HepG2 (cell line): Measurements from ENCODE around the gene BIN1. TPM values are rescaled to one million over a fixed set of nuclear protein-coding genes. Genes with fewer than 3 reads are reported as not detected.

ENCODE experiments used
- ATAC-seq: fragments of 200-7000 bp; cut with Tn5 transposase; 3 replicates; pipeline ENCODE4 v1.9.1; 2020; ENCODE audit warnings: mild to moderate bottlenecking, moderate library complexity
- BruUV-seq: library from RNA; stranded (reverse); fragments of 400-500 nt; replicated peaks from 2 replicates; lab custom pipeline; 2021; lab: Mats Ljungman, UMichigan
- CTCF ChIA-PET: fragments of 300-600 bp; formaldehyde crosslinking; extraction: SDS; loops from one replicate; lab custom pipeline; 2021; ENCODE audit warnings: low total read pairs, inconsistent platforms, low intra/inter-chr PET ratio; lab: Yijun Ruan, JAX
- POLR2A ChIA-PET: fragments of 350-600 bp; sonication (Branson Sonifier 250); formaldehyde crosslinking; loops from one replicate; lab custom pipeline; 2020; ENCODE audit warnings: antibody characterized with exemption, inconsistent platforms; lab: Yijun Ruan, JAX
- DNase-seq: peaks from one replicate; pipeline ENCODE4 v3.0.0-alpha.2; 2015; ENCODE audit warnings: low spot score
- FAIRE-seq: peaks from 3 replicates; lab custom pipeline; 2011; peaks lifted over from hg19 to GRCh38; lab: Jason Lieb, UNC
- H2AFZ ChIP-seq: one replicate; pipeline ENCODE4 v1.6.1; 2011; ENCODE audit warnings: low read length, inconsistent platforms
- H3K27ac ChIP-seq: fragments of 300-600 bp; 3 replicates; pipeline ENCODE4 v1.8.0; 2011; ENCODE audit warnings: mixed run types, mild to moderate bottlenecking, mixed read lengths, low read length, inconsistent platforms; ENCODE audit not compliant: insufficient read depth; ENCODE audit errors: extremely low read length
- H3K27me3 ChIP-seq, 2 experiments: fragments of 200-600 bp in 1 of 2; 2 replicates in 1 of 2; 3 replicates in 1 of 2; pipeline versions ENCODE4 v1.6.0 to v1.8.0; 2011; ENCODE audit warnings: low read length in 2 of 2, mild to moderate bottlenecking in 2 of 2, moderate library complexity in 2 of 2, inconsistent platforms in 1 of 2; ENCODE audit not compliant: insufficient read depth in 2 of 2, control insufficient read depth in 1 of 2
- H3K36me3 ChIP-seq, 2 experiments: fragments of 200-600 bp in 1 of 2; replicated peaks in 1 of 2; 2 replicates in 1 of 2; 3 replicates in 1 of 2; pipeline versions ENCODE4 v1.5.1 to v1.8.0; 2011; ENCODE audit warnings: low read length in 2 of 2, inconsistent platforms in 1 of 2; ENCODE audit not compliant: insufficient read depth in 2 of 2, control insufficient read depth in 1 of 2
- H3K4me1 ChIP-seq: 2 replicates; pipeline ENCODE4 v1.5.1; 2012; ENCODE audit warnings: low read length, inconsistent platforms; ENCODE audit not compliant: insufficient read depth
- H3K4me2 ChIP-seq: 2 replicates; pipeline ENCODE4 v1.6.0; 2011; ENCODE audit warnings: low read depth, low read length, inconsistent platforms
- H3K4me3 ChIP-seq, 3 experiments: fragments of 200-600 bp in 1 of 3; sonication (generic), shearing (Covaris generic) in 1 of 3; replicated peaks in 1 of 3; 2 replicates each; pipeline ENCODE4 v1.5.1; 2011 to 2016; ENCODE audit warnings: low read length in 3 of 3, inconsistent platforms in 2 of 3, low read depth in 2 of 3, mild to moderate bottlenecking in 2 of 3, control low read depth in 1 of 3, mixed read lengths in 1 of 3; ENCODE audit not compliant: insufficient read depth in 1 of 3
- H3K79me2 ChIP-seq: one replicate; pipeline ENCODE4 v1.6.1; 2011; ENCODE audit warnings: low read length, inconsistent platforms; ENCODE audit not compliant: insufficient read depth
- H3K9ac ChIP-seq: 2 replicates; pipeline ENCODE4 v1.6.0; 2011; ENCODE audit warnings: mild to moderate bottlenecking, low read depth, low read length, inconsistent platforms; ENCODE audit not compliant: insufficient read depth
- H3K9me3 ChIP-seq: 2 replicates; pipeline ENCODE4 v1.5.1; 2012; ENCODE audit warnings: mild to moderate bottlenecking, low read length
- H4K20me1 ChIP-seq: 2 replicates; pipeline ENCODE4 v1.6.0; 2011; ENCODE audit warnings: inconsistent platforms, mild to moderate bottlenecking, low read length, moderate library complexity; ENCODE audit not compliant: insufficient read depth
- EP300 ChIP-seq, 3 experiments: sonication (generic) in 1 of 3; formaldehyde crosslinking in 1 of 3; IDR thresholded peaks; 2 replicates each; pipeline versions ENCODE4 v1.5.1 to v1.6.1; 2011 to 2020; ENCODE audit warnings: low read depth in 2 of 3, low read length in 2 of 3, borderline replicate concordance in 1 of 3, improper control_type of control experiment in 1 of 3, mild to moderate bottlenecking in 1 of 3, missing genetic modification reagents in 1 of 3, moderate library complexity in 1 of 3
- MAFG ChIP-seq: sonication (generic); formaldehyde crosslinking; IDR thresholded peaks from 2 replicates; pipeline ENCODE4 v1.5.1; 2020; ENCODE audit warnings: mild to moderate bottlenecking, missing genetic modification reagents
- MBD4 ChIP-seq: IDR thresholded peaks from 2 replicates; pipeline ENCODE4 v1.6.1; 2012; ENCODE audit warnings: low read length, inconsistent platforms, borderline replicate concordance
- POLR2A ChIP-seq, 2 experiments: IDR thresholded peaks; 2 replicates each; pipeline ENCODE4 v1.6.1; 2011; ENCODE audit warnings: low read depth in 2 of 2, low read length in 2 of 2, mild to moderate bottlenecking in 1 of 2, moderate library complexity in 1 of 2; ENCODE audit not compliant: insufficient read depth in 1 of 2
- REL ChIP-seq: sonication (generic); formaldehyde crosslinking; conservative IDR thresholded peaks from 2 replicates; pipeline ENCODE4 v1.8.0; 2022; ENCODE audit warnings: mild to moderate bottlenecking, missing genetic modification reagents, moderate library complexity
- REXO4 ChIP-seq: sonication (generic); formaldehyde crosslinking; IDR thresholded peaks from 2 replicates; pipeline ENCODE4 v1.8.0; 2022; ENCODE audit warnings: missing genetic modification reagents, mild to moderate bottlenecking, borderline replicate concordance
- TGIF2 ChIP-seq: IDR thresholded peaks from 2 replicates; pipeline ENCODE4 v1.6.1; 2016; ENCODE audit warnings: control low read depth, missing compliant biosample characterization
- TSC22D2 ChIP-seq: sonication (generic); formaldehyde crosslinking; IDR thresholded peaks from 2 replicates; pipeline ENCODE4 v1.5.1; 2020; ENCODE audit warnings: missing genetic modification reagents, mild to moderate bottlenecking, borderline replicate concordance
- ZNF101 ChIP-seq: sonication (generic); formaldehyde crosslinking; IDR thresholded peaks from 2 replicates; pipeline ENCODE4 v1.4.0; 2020; ENCODE audit warnings: mild to moderate bottlenecking, low read depth, missing genetic modification reagents, borderline replicate concordance
- ZNF432 ChIP-seq: sonication (generic); formaldehyde crosslinking; IDR thresholded peaks from 2 replicates; pipeline ENCODE4 v1.5.0; 2020; ENCODE audit warnings: missing genetic modification reagents, mild to moderate bottlenecking, borderline replicate concordance
- ZNF451 ChIP-seq: sonication (generic); formaldehyde crosslinking; IDR thresholded peaks from 2 replicates; pipeline ENCODE4 v1.5.0; 2020; ENCODE audit warnings: mild to moderate bottlenecking, missing genetic modification reagents
- ZNF547 ChIP-seq: sonication (generic); formaldehyde crosslinking; IDR thresholded peaks from 2 replicates; pipeline ENCODE4 v1.5.1; 2020; ENCODE audit warnings: mild to moderate bottlenecking, missing genetic modification reagents
- ZNF550 ChIP-seq: sonication (generic); formaldehyde crosslinking; IDR thresholded peaks from 2 replicates; pipeline ENCODE4 v1.4.0; 2020; ENCODE audit warnings: mild to moderate bottlenecking, missing genetic modification reagents, borderline replicate concordance
- WGBS: methylation state at CpG from one replicate; pipeline ENCODE4 v1.1.6; 2017; ENCODE audit warnings: low lambda C conversion rate; 5-methylcytosine and 5-hydroxymethylcytosine counted together
- in situ Hi-C: cut with HindIII; loops from 2 replicates; pipeline ENCODE4 v1.10.0; 2017; ENCODE audit warnings: low pct_unique_long_range_greater_than_20kb; ENCODE audit not compliant: extremely low pct_ligation_motif_present
- intact Hi-C: fragments of 100-400 bp; cut with micrococcal nuclease; formaldehyde crosslinking; loops from one replicate; pipeline ENCODE4 v1.10.0; 2022; ENCODE audit not compliant: unreplicated experiment
- polyA plus RNA-seq, 8 experiments: library from polyadenylated mRNA; depleted of rRNA in 3 of 8; stranded (reverse) in 7 of 8; unstranded in 1 of 8; fragments of >200 nt; fragmentation: Illumina TruSeq in 4 of 8; extraction: Trizol in 4 of 8; gene quantifications; 2 replicates each; pipeline versions ENCODE4 v1.2.1 to v1.2.3, GENCODE V29; 2011 to 2016; ENCODE audit warnings: low read depth in 4 of 8, missing spikeins in 1 of 8, mixed read lengths in 1 of 8; ENCODE audit not compliant: insufficient read depth in 1 of 8
- total RNA-seq, 5 experiments: library from RNA; depleted of rRNA; stranded (reverse); fragments of >200 nt; fragmentation: Illumina TruSeq; extraction: Trizol; gene quantifications; 2 replicates each; pipeline ENCODE4 v1.2.3, GENCODE V29; 2016; ENCODE audit warnings: low read depth in 1 of 5
- TF ChIP-seq, protein P1 (sequence below): sonication (generic); formaldehyde crosslinking; IDR thresholded peaks from 2 replicates; pipeline ENCODE4 v1.4.0; 2020; ENCODE audit warnings: mild to moderate bottlenecking, low read depth, missing genetic modification reagents
- TF ChIP-seq, protein P2 (sequence below): sonication (generic); formaldehyde crosslinking; IDR thresholded peaks from 2 replicates; pipeline ENCODE4 v1.8.0; 2022; ENCODE audit warnings: mild to moderate bottlenecking, missing genetic modification reagents, moderate library complexity
- TF ChIP-seq, protein P3 (sequence below): sonication (generic); formaldehyde crosslinking; conservative IDR thresholded peaks from 2 replicates; pipeline ENCODE4 v1.4.0; 2020; ENCODE audit warnings: missing genetic modification reagents
- TF ChIP-seq, protein P4 (sequence below): sonication (generic); formaldehyde crosslinking; IDR thresholded peaks from 2 replicates; pipeline ENCODE4 v1.5.1; 2020; ENCODE audit warnings: missing genetic modification reagents, mild to moderate bottlenecking, borderline replicate concordance

The BIN1 gene
- total and polyA plus RNA-seq, 2 of the 13 experiments (the other 11 are each of a cell fraction or from before 2014, with no cell fraction given), result 0.93 to 1.2 TPM

DNA sequence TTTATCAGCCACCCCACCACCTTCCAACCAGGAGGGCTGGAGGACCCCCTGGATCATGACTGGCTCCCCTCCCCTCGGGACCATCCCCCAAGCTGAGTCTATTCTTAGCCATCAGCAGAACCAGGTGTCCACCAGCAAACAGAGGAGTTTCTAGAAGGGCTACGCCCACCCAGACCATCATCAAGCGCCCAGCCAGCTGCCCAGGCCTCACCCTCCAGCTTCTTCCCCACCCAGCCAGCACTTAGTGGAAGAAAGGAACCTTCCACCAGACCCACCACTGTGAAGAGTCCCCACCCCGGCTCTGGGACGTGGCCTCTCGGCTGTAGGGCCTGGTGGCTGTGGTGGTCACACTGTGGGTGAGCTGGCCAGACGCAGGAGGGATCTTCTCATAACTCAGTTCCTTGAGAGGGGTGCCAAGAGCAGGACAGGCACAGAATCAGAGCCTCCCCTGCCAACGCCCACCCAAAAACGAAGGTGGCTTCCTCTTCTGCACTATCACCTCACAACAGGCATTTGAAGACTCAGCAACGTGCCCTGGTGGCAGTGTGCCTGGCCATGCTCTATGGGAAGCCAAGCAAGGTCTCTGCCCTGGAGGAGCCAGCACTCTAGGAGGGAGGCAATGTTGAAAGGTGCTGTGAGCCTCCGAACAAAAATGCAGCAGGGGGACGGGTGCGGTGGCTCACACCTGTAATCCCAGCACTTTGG lies 19.0 kb downstream of the BIN1 start:
- H3K4me2 ChIP-seq, result no peak overlapping the region
- H3K4me3 ChIP-seq, result no peak overlapping the region
- H3K4me1 ChIP-seq, result peaks cover 2% of the 10 kb centered on the region; the same call in 1 of the 2 replicates
- no peaks in the 10 kb centered on the region for H3K36me3 ChIP-seq
- intact Hi-C loops, result no loop called here
- 49% methylated on average over 12 of the region's 13 CpGs for WGBS
- no peaks in the 10 kb centered on the region for H3K9me3 ChIP-seq
- POLR2A ChIA-PET, result no interaction called here
- no peak for DNase-seq
- no peaks in the 10 kb centered on the region for H4K20me1 ChIP-seq
- BruUV-seq, result no TSS peak
- in situ Hi-C loops, result no loop called here
- CTCF ChIA-PET, result no interaction called here
- no peak for FAIRE-seq
- no peak overlapping the region for H3K9ac ChIP-seq
- H3K27ac ChIP-seq, result no peak overlapping the region
- no peaks in the 10 kb centered on the region for H3K79me2 ChIP-seq
- H2AFZ ChIP-seq, result no peak overlapping the region
- no peak for ATAC-seq
- H3K27me3 ChIP-seq, result peaks cover 6 to 24% of the 10 kb centered on the region in 2 experiments; a peak in 2 of 5 replicates
- TF ChIP-seq ZNF550 (CRISPR knock-in tag) (no peak), REL (no peak), REXO4 (no peak), ZNF547 (CRISPR knock-in tag) (no peak), EP300 (IDR thresholded peaks at IDR 0.05; ENCODE audit: low read depth in 2 of 2, low read length in 2 of 2) (no peak), EP300 (CRISPR knock-in tag; IDR thresholded peaks at IDR 0.05; ENCODE audit: borderline replicate concordance) (no peak), ZNF101 (no peak), ZNF451 (CRISPR knock-in tag) (no peak), POLR2A (IDR thresholded peaks at IDR 0.05; ENCODE audit: insufficient read depth in 1 of 2, low read depth in 2 of 2, low read length in 2 of 2) (no peak), TGIF2 (CRISPR knock-in tag) (no peak), MBD4 (no peak), ZNF432 (no peak), TSC22D2 (CRISPR knock-in tag) (no peak), MAFG (CRISPR knock-in tag) (no peak)
- TF ChIP-seq, protein P1, sequence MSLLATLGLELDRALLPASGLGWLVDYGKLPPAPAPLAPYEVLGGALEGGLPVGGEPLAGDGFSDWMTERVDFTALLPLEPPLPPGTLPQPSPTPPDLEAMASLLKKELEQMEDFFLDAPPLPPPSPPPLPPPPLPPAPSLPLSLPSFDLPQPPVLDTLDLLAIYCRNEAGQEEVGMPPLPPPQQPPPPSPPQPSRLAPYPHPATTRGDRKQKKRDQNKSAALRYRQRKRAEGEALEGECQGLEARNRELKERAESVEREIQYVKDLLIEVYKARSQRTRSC, result no peak
- TF ChIP-seq, protein P2, sequence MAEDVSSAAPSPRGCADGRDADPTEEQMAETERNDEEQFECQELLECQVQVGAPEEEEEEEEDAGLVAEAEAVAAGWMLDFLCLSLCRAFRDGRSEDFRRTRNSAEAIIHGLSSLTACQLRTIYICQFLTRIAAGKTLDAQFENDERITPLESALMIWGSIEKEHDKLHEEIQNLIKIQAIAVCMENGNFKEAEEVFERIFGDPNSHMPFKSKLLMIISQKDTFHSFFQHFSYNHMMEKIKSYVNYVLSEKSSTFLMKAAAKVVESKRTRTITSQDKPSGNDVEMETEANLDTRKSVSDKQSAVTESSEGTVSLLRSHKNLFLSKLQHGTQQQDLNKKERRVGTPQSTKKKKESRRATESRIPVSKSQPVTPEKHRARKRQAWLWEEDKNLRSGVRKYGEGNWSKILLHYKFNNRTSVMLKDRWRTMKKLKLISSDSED (CRISPR knock-in tag), result no peak
- TF ChIP-seq, protein P3, sequence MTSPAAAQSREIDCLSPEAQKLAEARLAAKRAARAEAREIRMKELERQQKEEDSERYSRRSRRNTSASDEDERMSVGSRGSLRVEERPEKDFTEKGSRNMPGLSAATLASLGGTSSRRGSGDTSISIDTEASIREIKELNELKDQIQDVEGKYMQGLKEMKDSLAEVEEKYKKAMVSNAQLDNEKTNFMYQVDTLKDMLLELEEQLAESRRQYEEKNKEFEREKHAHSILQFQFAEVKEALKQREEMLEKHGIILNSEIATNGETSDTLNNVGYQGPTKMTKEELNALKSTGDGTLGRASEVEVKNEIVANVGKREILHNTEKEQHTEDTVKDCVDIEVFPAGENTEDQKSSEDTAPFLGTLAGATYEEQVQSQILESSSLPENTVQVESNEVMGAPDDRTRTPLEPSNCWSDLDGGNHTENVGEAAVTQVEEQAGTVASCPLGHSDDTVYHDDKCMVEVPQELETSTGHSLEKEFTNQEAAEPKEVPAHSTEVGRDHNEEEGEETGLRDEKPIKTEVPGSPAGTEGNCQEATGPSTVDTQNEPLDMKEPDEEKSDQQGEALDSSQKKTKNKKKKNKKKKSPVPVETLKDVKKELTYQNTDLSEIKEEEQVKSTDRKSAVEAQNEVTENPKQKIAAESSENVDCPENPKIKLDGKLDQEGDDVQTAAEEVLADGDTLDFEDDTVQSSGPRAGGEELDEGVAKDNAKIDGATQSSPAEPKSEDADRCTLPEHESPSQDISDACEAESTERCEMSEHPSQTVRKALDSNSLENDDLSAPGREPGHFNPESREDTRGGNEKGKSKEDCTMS (CRISPR knock-in tag), result no peak
- TF ChIP-seq, protein P4, sequence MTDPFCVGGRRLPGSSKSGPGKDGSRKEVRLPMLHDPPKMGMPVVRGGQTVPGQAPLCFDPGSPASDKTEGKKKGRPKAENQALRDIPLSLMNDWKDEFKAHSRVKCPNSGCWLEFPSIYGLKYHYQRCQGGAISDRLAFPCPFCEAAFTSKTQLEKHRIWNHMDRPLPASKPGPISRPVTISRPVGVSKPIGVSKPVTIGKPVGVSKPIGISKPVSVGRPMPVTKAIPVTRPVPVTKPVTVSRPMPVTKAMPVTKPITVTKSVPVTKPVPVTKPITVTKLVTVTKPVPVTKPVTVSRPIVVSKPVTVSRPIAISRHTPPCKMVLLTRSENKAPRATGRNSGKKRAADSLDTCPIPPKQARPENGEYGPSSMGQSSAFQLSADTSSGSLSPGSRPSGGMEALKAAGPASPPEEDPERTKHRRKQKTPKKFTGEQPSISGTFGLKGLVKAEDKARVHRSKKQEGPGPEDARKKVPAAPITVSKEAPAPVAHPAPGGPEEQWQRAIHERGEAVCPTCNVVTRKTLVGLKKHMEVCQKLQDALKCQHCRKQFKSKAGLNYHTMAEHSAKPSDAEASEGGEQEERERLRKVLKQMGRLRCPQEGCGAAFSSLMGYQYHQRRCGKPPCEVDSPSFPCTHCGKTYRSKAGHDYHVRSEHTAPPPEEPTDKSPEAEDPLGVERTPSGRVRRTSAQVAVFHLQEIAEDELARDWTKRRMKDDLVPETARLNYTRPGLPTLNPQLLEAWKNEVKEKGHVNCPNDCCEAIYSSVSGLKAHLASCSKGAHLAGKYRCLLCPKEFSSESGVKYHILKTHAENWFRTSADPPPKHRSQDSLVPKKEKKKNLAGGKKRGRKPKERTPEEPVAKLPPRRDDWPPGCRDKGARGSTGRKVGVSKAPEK (CRISPR knock-in tag), result no peak
